Hepatocyte (in vitro differentiated cells): ENCODE results near the gene CCDC63.

Source experiments
- CTCF ChIP-seq: fragments of 200-600 bp; sonication (generic); IDR thresholded peaks from 2 replicates; pipeline ENCODE4 v1.5.1; 2016; ENCODE audit warnings: antibody characterized with exemption, mild to moderate bottlenecking; ENCODE audit not compliant: poor library complexity
- EZH2 ChIP-seq: fragments of 200-600 bp; sonication (generic); IDR thresholded peaks from 2 replicates; pipeline ENCODE4 v1.6.1; 2016; ENCODE audit warnings: antibody characterized with exemption, mild to moderate bottlenecking, borderline replicate concordance

GRCh38 chr12:110825530-110825929 lies 21.3 kb upstream of the CCDC63 start:
- no peak for TF ChIP-seq CTCF
- no peak for TF ChIP-seq EZH2
